ENCODE data around the gene SNRPA.

DNA sequence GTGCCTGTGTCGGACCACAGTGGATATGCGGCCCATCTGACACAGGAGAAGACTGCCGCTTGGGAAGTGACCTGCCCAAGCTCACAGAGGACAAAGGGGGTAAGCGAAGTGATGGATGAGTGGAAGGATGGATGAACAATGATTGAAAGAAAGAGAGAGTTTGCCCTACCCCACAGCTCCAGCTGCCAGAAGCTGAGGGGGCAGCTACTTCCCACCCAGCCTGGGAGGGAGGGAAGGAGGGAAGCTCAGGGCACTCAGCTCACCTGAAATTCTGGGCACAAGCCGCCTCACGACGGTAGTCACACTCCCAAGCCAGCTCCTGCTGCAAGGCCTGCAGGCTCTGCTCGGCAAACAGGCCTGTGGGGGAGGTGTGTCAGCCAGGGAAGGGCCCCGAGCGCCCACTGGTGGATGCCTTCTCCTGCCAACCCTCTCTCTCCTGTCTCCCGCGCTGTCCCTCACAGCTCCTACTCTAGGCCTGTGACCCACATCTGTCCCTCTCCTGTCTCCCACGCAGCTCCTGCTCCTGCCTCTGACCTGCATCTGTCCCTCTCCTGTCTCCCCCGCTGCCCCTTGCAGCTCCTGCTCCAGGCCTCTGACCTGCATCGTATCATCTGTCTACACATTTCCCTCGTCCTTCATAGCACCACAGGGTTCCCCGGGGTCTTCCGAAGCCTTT is 48.5 kb upstream of the SNRPA start:
- TF ChIP-seq, protein P1, sequence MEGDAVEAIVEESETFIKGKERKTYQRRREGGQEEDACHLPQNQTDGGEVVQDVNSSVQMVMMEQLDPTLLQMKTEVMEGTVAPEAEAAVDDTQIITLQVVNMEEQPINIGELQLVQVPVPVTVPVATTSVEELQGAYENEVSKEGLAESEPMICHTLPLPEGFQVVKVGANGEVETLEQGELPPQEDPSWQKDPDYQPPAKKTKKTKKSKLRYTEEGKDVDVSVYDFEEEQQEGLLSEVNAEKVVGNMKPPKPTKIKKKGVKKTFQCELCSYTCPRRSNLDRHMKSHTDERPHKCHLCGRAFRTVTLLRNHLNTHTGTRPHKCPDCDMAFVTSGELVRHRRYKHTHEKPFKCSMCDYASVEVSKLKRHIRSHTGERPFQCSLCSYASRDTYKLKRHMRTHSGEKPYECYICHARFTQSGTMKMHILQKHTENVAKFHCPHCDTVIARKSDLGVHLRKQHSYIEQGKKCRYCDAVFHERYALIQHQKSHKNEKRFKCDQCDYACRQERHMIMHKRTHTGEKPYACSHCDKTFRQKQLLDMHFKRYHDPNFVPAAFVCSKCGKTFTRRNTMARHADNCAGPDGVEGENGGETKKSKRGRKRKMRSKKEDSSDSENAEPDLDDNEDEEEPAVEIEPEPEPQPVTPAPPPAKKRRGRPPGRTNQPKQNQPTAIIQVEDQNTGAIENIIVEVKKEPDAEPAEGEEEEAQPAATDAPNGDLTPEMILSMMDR (IDR thresholded peaks at IDR 0.05; ENCODE audit: poor library complexity) = peak; percentile 33
- TF ChIP-seq EZH2 (IDR thresholded peaks at IDR 0.05; ENCODE audit: borderline replicate concordance) (no peak), EZH2phosphoT487 (IDR thresholded peaks at IDR 0.05; ENCODE audit: low read depth, severe bottlenecking, unreplicated experiment) (no peak)
